GM23248 (cell line): Measurements from ENCODE around the gene CRYBG2. TPM values are rescaled to one million over a fixed set of nuclear protein-coding genes. Genes with fewer than 3 reads are reported as not detected.

Experiments
- DNase-seq: peaks from one replicate; pipeline ENCODE4 v3.0.0-alpha.2; 2015
- H2AFZ ChIP-seq: fragments of 200-600 bp; sonication (generic); 2 replicates; pipeline ENCODE4 v1.6.1; 2016; ENCODE audit warnings: antibody characterized with exemption
- H3F3A ChIP-seq: fragments of 200-600 bp; sonication (generic); 2 replicates; pipeline ENCODE4 v1.6.1; 2016; ENCODE audit warnings: mild to moderate bottlenecking, antibody characterized with exemption, mixed run types; ENCODE audit not compliant: insufficient read depth
- H3K27ac ChIP-seq: fragments of 200-600 bp; sonication (generic); 2 replicates; pipeline ENCODE4 v1.5.1; 2016; ENCODE audit warnings: mild to moderate bottlenecking
- H3K27me3 ChIP-seq: fragments of 200-600 bp; sonication (generic); replicated peaks from 2 replicates; pipeline ENCODE4 v1.6.1; 2016; ENCODE audit warnings: mild to moderate bottlenecking; ENCODE audit not compliant: insufficient read depth
- H3K36me3 ChIP-seq: fragments of 200-600 bp; sonication (generic); 2 replicates; pipeline ENCODE4 v1.6.1; 2016; ENCODE audit warnings: low read depth, mild to moderate bottlenecking
- H3K4me1 ChIP-seq: fragments of 200-600 bp; sonication (generic); 2 replicates; pipeline ENCODE4 v1.6.1; 2016; ENCODE audit warnings: mild to moderate bottlenecking; ENCODE audit not compliant: insufficient read depth
- H3K4me2 ChIP-seq: fragments of 200-600 bp; sonication (generic); one replicate; pipeline ENCODE4 v1.6.1; 2016; ENCODE audit warnings: mild to moderate bottlenecking; ENCODE audit not compliant: unreplicated experiment
- H3K4me3 ChIP-seq: fragments of 200-600 bp; sonication (generic); 2 replicates; pipeline ENCODE4 v1.5.1; 2016; ENCODE audit warnings: mild to moderate bottlenecking
- H3K79me2 ChIP-seq: fragments of 200-600 bp; sonication (generic); 2 replicates; pipeline ENCODE4 v1.6.1; 2016; ENCODE audit warnings: mild to moderate bottlenecking; ENCODE audit not compliant: insufficient read depth
- H3K9ac ChIP-seq: fragments of 200-600 bp; sonication (generic); 2 replicates; pipeline ENCODE4 v1.6.1; 2016; ENCODE audit warnings: mild to moderate bottlenecking
- H3K9me2 ChIP-seq: fragments of 200-600 bp; sonication (generic); 2 replicates; pipeline ENCODE4 v1.6.1; 2016; ENCODE audit warnings: mixed run types, mild to moderate bottlenecking, moderate library complexity; ENCODE audit not compliant: insufficient read depth
- H3K9me3 ChIP-seq: fragments of 200-600 bp; sonication (generic); one replicate; pipeline ENCODE4 v1.6.1; 2017; ENCODE audit warnings: low read depth
- H4K20me1 ChIP-seq: fragments of 200-600 bp; sonication (generic); 2 replicates; pipeline ENCODE4 v1.6.0; 2016; ENCODE audit not compliant: insufficient read depth
- EZH2 ChIP-seq: fragments of 200-600 bp; sonication (generic); IDR thresholded peaks from 2 replicates; pipeline ENCODE4 v1.6.1; 2018; ENCODE audit warnings: antibody characterized with exemption, mild to moderate bottlenecking; ENCODE audit not compliant: insufficient read depth, poor library complexity, severe bottlenecking
- EZH2phosphoT487 ChIP-seq: fragments of 200-600 bp; sonication (generic); IDR thresholded peaks from 2 replicates; pipeline ENCODE4 v1.6.1; 2018; ENCODE audit warnings: antibody characterized with exemption, moderate library complexity, mild to moderate bottlenecking, low read depth; ENCODE audit not compliant: insufficient read depth
- WGBS, 2 experiments: methylation state at CpG; one replicate each; pipeline ENCODE4 v1.1.6; 2015 to 2017; ENCODE audit warnings: low lambda C conversion rate in 2 of 2, low coverage in 1 of 2; ENCODE audit errors: missing lambda C conversion rate in 2 of 2; 5-methylcytosine and 5-hydroxymethylcytosine counted together
- in situ Hi-C: fragments of 300-500 bp; cut with MboI; formaldehyde crosslinking; loops from 2 replicates; pipeline ENCODE4 v1.15.0; 2020
- polyA plus RNA-seq: library from polyadenylated mRNA; unstranded; fragments of >200 nt; fragmentation: Nextera tagmentation; extraction: Ambion mirVana; gene quantifications from 2 replicates; pipeline ENCODE4 v1.2.1, GENCODE V29; 2016
- total RNA-seq: library from RNA; depleted of rRNA; stranded (reverse); fragments of >200 nt; shearing (Covaris generic); gene quantifications from 2 replicates; pipeline ENCODE4 v1.2.3, GENCODE V29; 2014

CRYBG2 gene
- total and polyA plus RNA-seq, 2 experiments from 2014 or later: not detected

GRCh38 chr1:26359981-26360806 lies 6.3 kb upstream of the CRYBG2 start:
- Histone ChIP-seq H3K36me3 (no peaks in the 10 kb centered on the region), H3K9me3 (no peaks in the 10 kb centered on the region), H2AFZ (no peak overlapping the region), H3K4me2 (no peak overlapping the region), H4K20me1 (no peaks in the 10 kb centered on the region), H3K9ac (no peak overlapping the region), H3F3A (no peaks in the 10 kb centered on the region), H3K27me3 (peaks cover 46% of the 10 kb centered on the region), H3K27ac (no peak overlapping the region), H3K79me2 (no peaks in the 10 kb centered on the region), H3K4me3 (no peak overlapping the region; the same call in 1 of the 2 replicates), H3K9me2 (no peaks in the 10 kb centered on the region), H3K4me1 (0 out of 2 replicates have a peak, but pooled peaks cover 7% of the 10 kb centered on the region)
- in situ Hi-C loops: no loop called here
- WGBS, 2 experiments: 4 to 5% methylated on average over 40 to 63 of the region's 67 CpGs
- DNase-seq: no peak
- TF ChIP-seq EZH2phosphoT487 (no peak), EZH2 (peak; percentile 28)

- 40 to 42% methylated on average over 15 of the region's 15 CpGs for WGBS, 2 experiments
- Histone ChIP-seq H4K20me1 (no peaks in the 10 kb centered on the region), H3K9me3 (no peaks in the 10 kb centered on the region), H3K27ac (no peak overlapping the region), H3K9ac (no peak overlapping the region), H3K36me3 (no peaks in the 10 kb centered on the region), H3K9me2 (no peaks in the 10 kb centered on the region), H3K4me3 (no peak overlapping the region), H3K79me2 (no peaks in the 10 kb centered on the region), H3K4me2 (no peak overlapping the region), H3F3A (no peaks in the 10 kb centered on the region), H3K4me1 (0 out of 2 replicates have a peak, but pooled peaks cover 7% of the 10 kb centered on the region), H3K27me3 (peaks cover 46% of the 10 kb centered on the region), H2AFZ (no peak overlapping the region)
- no peak for DNase-seq
- in situ Hi-C loops: no loop called here
- TF ChIP-seq EZH2 (peak; percentile 4), EZH2phosphoT487 (no peak)
These were observed 4.8 kb upstream of the CRYBG2 start for GRCh38 chr1:26358411-26359384.

DNA sequence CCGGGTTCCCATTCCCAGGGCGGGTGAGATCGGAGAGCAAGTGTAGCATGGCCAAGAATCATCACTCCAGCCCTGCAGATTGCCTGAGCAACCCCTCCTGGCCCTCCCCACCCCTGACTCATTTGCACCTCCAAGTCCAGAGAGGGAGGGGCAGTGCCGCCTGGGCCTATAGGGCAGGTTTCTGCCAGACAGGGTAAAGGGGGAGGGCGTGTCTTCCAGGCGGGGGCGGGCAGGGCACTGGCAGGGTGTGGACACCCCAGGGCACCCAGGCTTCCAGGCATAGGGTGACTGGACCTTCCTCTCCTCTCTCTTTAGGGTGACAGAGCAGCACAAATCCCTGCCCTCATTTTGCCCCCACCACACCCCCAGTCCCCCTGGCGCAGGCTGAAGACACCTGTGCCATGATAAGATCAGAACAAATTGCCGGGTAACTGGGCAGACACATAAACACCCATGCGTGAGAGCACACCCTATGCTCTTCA lies 3.2 kb upstream of the CRYBG2 start:
- H3K4me2 ChIP-seq: no peak overlapping the region
- H3K36me3 ChIP-seq: no peaks in the 10 kb centered on the region
- H3K27ac ChIP-seq: no peak overlapping the region
- no peaks in the 10 kb centered on the region for H3F3A ChIP-seq
- in situ Hi-C loops: no loop called here
- no peak overlapping the region for H2AFZ ChIP-seq
- TF ChIP-seq EZH2 (no peak), EZH2phosphoT487 (no peak)
- no peaks in the 10 kb centered on the region for H4K20me1 ChIP-seq
- no peak for DNase-seq
- H3K9me3 ChIP-seq: no peaks in the 10 kb centered on the region
- H3K79me2 ChIP-seq: no peaks in the 10 kb centered on the region
- H3K4me3 ChIP-seq: no peak overlapping the region
- no peak overlapping the region for H3K9ac ChIP-seq
- no peaks in the 10 kb centered on the region for H3K9me2 ChIP-seq
- 0 out of 2 replicates have a peak, but pooled peaks cover 7% of the 10 kb centered on the region for H3K4me1 ChIP-seq
- peaks cover 42% of the 10 kb centered on the region for H3K27me3 ChIP-seq
- WGBS, 2 experiments: 59 to 70% methylated on average over 6 to 9 of the region's 10 CpGs

GRCh38 chr1:26356106-26356505 lies 2.2 kb upstream of the CRYBG2 start:
- TF ChIP-seq EZH2 (no peak), EZH2phosphoT487 (no peak)
- in situ Hi-C loops: no loop called here
- H2AFZ ChIP-seq: no peak overlapping the region
- H3F3A ChIP-seq: no peaks in the 10 kb centered on the region
- no peak overlapping the region for H3K4me2 ChIP-seq
- H3K27me3 ChIP-seq: peaks cover 33% of the 10 kb centered on the region
- no peaks in the 10 kb centered on the region for H3K36me3 ChIP-seq
- no peak overlapping the region for H3K9ac ChIP-seq
- H3K27ac ChIP-seq: no peak overlapping the region
- H3K9me3 ChIP-seq: no peaks in the 10 kb centered on the region
- H3K79me2 ChIP-seq: no peaks in the 10 kb centered on the region
- H3K4me3 ChIP-seq: no peak overlapping the region
- 73 to 76% methylated on average over 5 of the region's 5 CpGs for WGBS, 2 experiments
- no peaks in the 10 kb centered on the region for H3K9me2 ChIP-seq
- 0 out of 2 replicates have a peak, but pooled peaks cover 7% of the 10 kb centered on the region for H3K4me1 ChIP-seq
- H4K20me1 ChIP-seq: no peaks in the 10 kb centered on the region
- DNase-seq: no peak
